Measurements from ENCODE around the gene REEP5. TPM values are rescaled to one million over a fixed set of nuclear protein-coding genes. Genes with fewer than 3 reads are reported as not detected.

REEP5 gene
- total RNA-seq, 1 donor from 2014 or later, result 17.1 TPM

GRCh38 chr5:112915831-112916230 lies 6.2 kb downstream of the REEP5 start:
- Histone ChIP-seq H3K4me3 (no peak overlapping the region), H2AFZ (replicated peaks) (no peak overlapping the region), H3K9ac (no peak overlapping the region), H3K4me1 (peaks cover 6% of the 10 kb centered on the region), H3K27ac (no peak overlapping the region), H4K20me1 (ENCODE audit: low read depth) (peaks cover 2% of the 10 kb centered on the region), H3K9me3 (ENCODE audit: low read depth) (no peaks in the 10 kb centered on the region), H3K27me3 (no peaks in the 10 kb centered on the region), H3K36me3 (no peaks in the 10 kb centered on the region), H3K79me2 (ENCODE audit: low read depth) (peaks cover 12% of the 10 kb centered on the region), H3F3A (ENCODE audit: low read depth) (peaks cover 7% of the 10 kb centered on the region), H3K4me2 (no peak overlapping the region)
- Mint-ChIP-seq H3K9me3 (no peaks in the 10 kb centered on the region), H3K27ac (no peak overlapping the region), H3K27me3 (ENCODE audit: insufficient read depth, low read depth) (no peaks in the 10 kb centered on the region), H3K4me1 (peaks cover 17% of the 10 kb centered on the region), H3K36me3 (peaks cover 23% of the 10 kb centered on the region), H3K4me3 (no peak overlapping the region)
- no peak for DNase-seq (ENCODE audit: low spot score)
- no peak for TF ChIP-seq EZH2 (IDR thresholded peaks at IDR 0.05)
- TF ChIP-seq EZH2phosphoT487 (IDR thresholded peaks at IDR 0.05), result no peak

GRCh38 chr5:112914584-112914983 lies 7.4 kb downstream of the REEP5 start:
- no peak overlapping the region for H3K27ac ChIP-seq
- Mint-ChIP-seq H3K27me3 (ENCODE audit: insufficient read depth, low read depth) (no peaks in the 10 kb centered on the region), H3K4me3 (no peak overlapping the region), H3K4me1 (peaks cover 15% of the 10 kb centered on the region), H3K9me3 (no peaks in the 10 kb centered on the region), H3K27ac (no peak overlapping the region), H3K36me3 (peaks cover 18% of the 10 kb centered on the region)
- H3K4me2 ChIP-seq, result no peak overlapping the region
- H3K9me3 ChIP-seq (ENCODE audit: low read depth), result no peaks in the 10 kb centered on the region
- H3K9ac ChIP-seq, result no peak overlapping the region
- H3F3A ChIP-seq (ENCODE audit: low read depth), result no peaks in the 10 kb centered on the region
- peaks cover 2% of the 10 kb centered on the region for H4K20me1 ChIP-seq (ENCODE audit: low read depth)
- H3K79me2 ChIP-seq (ENCODE audit: low read depth), result no peaks in the 10 kb centered on the region
- H3K27me3 ChIP-seq, result no peaks in the 10 kb centered on the region
- H3K4me1 ChIP-seq, result no peaks in the 10 kb centered on the region
- no peak overlapping the region for H2AFZ ChIP-seq (replicated peaks)
- no peaks in the 10 kb centered on the region for H3K36me3 ChIP-seq
- no peak for DNase-seq (ENCODE audit: low spot score)
- no peak overlapping the region for H3K4me3 ChIP-seq
- TF ChIP-seq EZH2 (IDR thresholded peaks at IDR 0.05) (no peak), EZH2phosphoT487 (IDR thresholded peaks at IDR 0.05) (no peak), CTCF (IDR thresholded peaks at IDR 0.05) (no peak)

GRCh38 chr5:112910529-112910928 lies 11.5 kb downstream of the REEP5 start:
- Mint-ChIP-seq H3K9me3 (no peaks in the 10 kb centered on the region), H3K4me1 (peaks cover 12% of the 10 kb centered on the region), H3K27me3 (ENCODE audit: insufficient read depth, low read depth) (no peaks in the 10 kb centered on the region), H3K27ac (no peak overlapping the region), H3K4me3 (no peak overlapping the region), H3K36me3 (peaks cover 12% of the 10 kb centered on the region)
- no peaks in the 10 kb centered on the region for H3K36me3 ChIP-seq
- no peak overlapping the region for H3K9ac ChIP-seq
- no peaks in the 10 kb centered on the region for H3K4me1 ChIP-seq
- no peaks in the 10 kb centered on the region for H3K9me3 ChIP-seq (ENCODE audit: low read depth)
- H4K20me1 ChIP-seq (ENCODE audit: low read depth), result peaks cover 2% of the 10 kb centered on the region
- no peaks in the 10 kb centered on the region for H3F3A ChIP-seq (ENCODE audit: low read depth)
- no peak overlapping the region for H3K4me3 ChIP-seq
- H3K27ac ChIP-seq, result no peak overlapping the region
- H2AFZ ChIP-seq (replicated peaks), result no peak overlapping the region
- no peak overlapping the region for H3K4me2 ChIP-seq
- H3K79me2 ChIP-seq (ENCODE audit: low read depth), result no peaks in the 10 kb centered on the region
- H3K27me3 ChIP-seq, result no peaks in the 10 kb centered on the region
- no peak for TF ChIP-seq EZH2phosphoT487 (IDR thresholded peaks at IDR 0.05)
- TF ChIP-seq EZH2 (IDR thresholded peaks at IDR 0.05), result no peak
- TF ChIP-seq CTCF (IDR thresholded peaks at IDR 0.05), result no peak
- no peak for DNase-seq (ENCODE audit: low spot score)

GRCh38 chr5:112908854-112909253 lies 13.2 kb downstream of the REEP5 start:
- no peak overlapping the region for H3K4me3 Mint-ChIP-seq
- H3F3A ChIP-seq (ENCODE audit: low read depth), result no peaks in the 10 kb centered on the region
- H3K27ac Mint-ChIP-seq, result no peak overlapping the region
- H3K4me1 ChIP-seq, result no peaks in the 10 kb centered on the region
- no peaks in the 10 kb centered on the region for H3K9me3 Mint-ChIP-seq
- H3K4me3 ChIP-seq, result no peak overlapping the region
- no peak overlapping the region for H2AFZ ChIP-seq (replicated peaks)
- H3K4me1 Mint-ChIP-seq, result peaks cover 12% of the 10 kb centered on the region
- DNase-seq (ENCODE audit: low spot score), result no peak
- no peaks in the 10 kb centered on the region for H3K27me3 ChIP-seq
- no peak overlapping the region for H3K4me2 ChIP-seq
- H3K9ac ChIP-seq, result no peak overlapping the region
- no peaks in the 10 kb centered on the region for H3K9me3 ChIP-seq (ENCODE audit: low read depth)
- H3K36me3 Mint-ChIP-seq, result peaks cover 9% of the 10 kb centered on the region
- no peaks in the 10 kb centered on the region for H3K27me3 Mint-ChIP-seq (ENCODE audit: insufficient read depth, low read depth)
- TF ChIP-seq CTCF (IDR thresholded peaks at IDR 0.05) (no peak), EZH2 (IDR thresholded peaks at IDR 0.05) (no peak), EZH2phosphoT487 (IDR thresholded peaks at IDR 0.05) (no peak)
- H3K79me2 ChIP-seq (ENCODE audit: low read depth), result no peaks in the 10 kb centered on the region
- no peak overlapping the region for H3K27ac ChIP-seq
- H3K36me3 ChIP-seq, result no peaks in the 10 kb centered on the region
- H4K20me1 ChIP-seq (ENCODE audit: low read depth), result no peaks in the 10 kb centered on the region

Data from neural progenitor cell (in vitro differentiated cells).